ENCODE results near the gene ETV3.

Gene ETV3

DNA sequence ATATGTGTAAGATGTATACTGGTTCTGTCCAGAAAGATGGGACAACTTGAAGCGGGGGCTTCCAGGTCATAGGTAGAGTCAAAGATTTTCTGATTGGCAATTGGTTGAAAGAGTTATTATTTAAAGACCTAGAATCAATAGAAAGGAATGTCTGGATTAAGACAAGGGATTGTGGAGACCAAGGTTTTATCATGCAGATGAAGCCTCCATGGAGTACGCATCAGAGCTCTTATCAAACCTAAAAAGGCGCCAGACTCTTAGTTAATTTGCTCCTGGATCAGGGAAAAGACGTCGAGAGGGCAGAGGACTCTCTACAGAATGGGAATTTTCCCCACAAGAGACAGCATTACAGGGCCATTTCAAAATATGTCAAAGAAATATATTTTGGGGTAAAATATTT lies 23.7 kb upstream of the ETV3 start:
- peak overlapping the region; percentile 36 for H3K27ac ChIP-seq (ENCODE audit: low read depth, low read length)
- no peaks in the 10 kb centered on the region for H3K27me3 ChIP-seq (ENCODE audit: control insufficient read depth, insufficient read depth, low read length)
- peaks cover 45% of the 10 kb centered on the region for H3K4me1 ChIP-seq (ENCODE audit: control insufficient read depth, insufficient read depth, low read length)
- H3K9ac ChIP-seq (ENCODE audit: low read length), result peak overlapping the region; percentile 25
- H3K36me3 ChIP-seq (ENCODE audit: control insufficient read depth, insufficient read depth, low read length), result no peaks in the 10 kb centered on the region
- H3K4me3 ChIP-seq (ENCODE audit: low read depth, low read length), result no peak overlapping the region; the same call in 1 of the 2 replicates
- H3K9me3 ChIP-seq (ENCODE audit: control insufficient read depth, insufficient read depth, low read depth, low read length), result no peaks in the 10 kb centered on the region

GRCh38 chr1:157158967-157159366 lies 20.8 kb upstream of the ETV3 start:
- peaks cover 67% of the 10 kb centered on the region for H3K4me1 ChIP-seq (ENCODE audit: control insufficient read depth, insufficient read depth, low read length)
- no peak overlapping the region for H3K9ac ChIP-seq (ENCODE audit: low read length)
- H3K9me3 ChIP-seq (ENCODE audit: control insufficient read depth, insufficient read depth, low read depth, low read length), result no peaks in the 10 kb centered on the region
- H3K4me3 ChIP-seq (ENCODE audit: low read depth, low read length), result no peak overlapping the region
- H3K27me3 ChIP-seq (ENCODE audit: control insufficient read depth, insufficient read depth, low read length), result no peaks in the 10 kb centered on the region
- H3K36me3 ChIP-seq (ENCODE audit: control insufficient read depth, insufficient read depth, low read length), result no peaks in the 10 kb centered on the region
- H3K27ac ChIP-seq (ENCODE audit: low read depth, low read length), result no peak overlapping the region

- Histone ChIP-seq H3K4me3 (ENCODE audit: low read depth, low read length) (no peak overlapping the region), H3K9me3 (ENCODE audit: control insufficient read depth, insufficient read depth, low read depth, low read length) (no peaks in the 10 kb centered on the region), H3K36me3 (ENCODE audit: control insufficient read depth, insufficient read depth, low read length) (no peaks in the 10 kb centered on the region), H3K9ac (ENCODE audit: low read length) (peak overlapping the region; percentile 31), H3K27ac (ENCODE audit: low read depth, low read length) (no peak overlapping the region), H3K27me3 (ENCODE audit: control insufficient read depth, insufficient read depth, low read length) (no peaks in the 10 kb centered on the region), H3K4me1 (ENCODE audit: control insufficient read depth, insufficient read depth, low read length) (peaks cover 59% of the 10 kb centered on the region)
Observed at GRCh38 chr1:157157501-157158190, 19.5 kb upstream of the ETV3 start.

DNA sequence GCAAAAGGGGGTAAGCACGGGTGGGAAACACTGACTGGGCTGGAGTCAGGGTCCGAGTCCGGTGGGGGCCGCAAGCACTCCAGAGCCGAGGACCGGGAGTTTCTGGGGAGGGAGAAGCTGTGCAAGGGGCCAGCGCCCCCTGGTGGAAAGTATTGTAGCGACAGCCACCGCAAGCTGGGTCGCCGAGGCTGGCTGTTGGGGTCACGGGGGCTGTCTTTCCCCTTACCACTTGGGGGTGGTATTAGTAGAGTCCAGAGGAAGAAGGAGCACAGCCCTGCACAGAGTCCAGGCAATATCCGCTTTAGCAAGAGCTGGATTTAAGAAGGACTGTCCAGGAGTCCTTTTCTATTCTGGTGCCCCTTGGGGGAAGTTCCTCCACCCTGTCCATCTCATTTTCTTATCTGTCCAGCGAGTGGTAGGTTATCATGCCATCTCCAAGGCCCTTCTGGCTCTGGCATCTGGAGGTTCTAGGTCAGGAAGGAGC lies 17.9 kb upstream of the ETV3 start:
- H3K9me3 ChIP-seq (ENCODE audit: control insufficient read depth, insufficient read depth, low read depth, low read length), result no peaks in the 10 kb centered on the region
- peak overlapping the region; percentile 39; the same call in 1 of the 2 replicates for H3K27ac ChIP-seq (ENCODE audit: low read depth, low read length)
- peak overlapping the region; percentile 37; the same call in 1 of the 2 replicates for H3K4me3 ChIP-seq (ENCODE audit: low read depth, low read length)
- H3K27me3 ChIP-seq (ENCODE audit: control insufficient read depth, insufficient read depth, low read length), result no peaks in the 10 kb centered on the region
- peaks cover 43% of the 10 kb centered on the region for H3K4me1 ChIP-seq (ENCODE audit: control insufficient read depth, insufficient read depth, low read length)
- H3K36me3 ChIP-seq (ENCODE audit: control insufficient read depth, insufficient read depth, low read length), result no peaks in the 10 kb centered on the region
- H3K9ac ChIP-seq (ENCODE audit: low read length), result peak overlapping the region; percentile 70

DNA sequence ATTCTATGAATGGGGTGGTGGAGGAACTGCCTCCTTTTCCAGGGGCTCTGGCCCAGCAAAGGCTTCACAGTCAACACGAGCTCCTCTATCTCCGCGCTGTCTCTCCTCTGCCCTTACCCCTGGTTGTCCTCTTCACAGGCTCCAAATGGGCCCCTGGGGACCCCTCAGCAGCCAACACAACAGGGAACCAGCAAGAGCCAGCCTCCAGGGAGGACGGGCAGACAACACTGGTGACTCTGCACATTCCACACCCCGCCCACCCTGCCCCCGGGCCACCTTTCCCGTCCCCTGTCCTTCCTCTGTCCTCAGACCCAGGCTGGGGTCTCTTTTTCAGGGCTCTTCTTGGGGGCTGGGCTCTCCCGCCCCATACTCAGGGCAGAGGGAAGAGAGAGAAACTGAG lies 17.5 kb upstream of the ETV3 start:
- Histone ChIP-seq H3K27ac (ENCODE audit: low read depth, low read length) (peak overlapping the region; percentile 39; the same call in 1 of the 2 replicates), H3K9ac (ENCODE audit: low read length) (peak overlapping the region; percentile 70), H3K4me1 (ENCODE audit: control insufficient read depth, insufficient read depth, low read length) (peaks cover 39% of the 10 kb centered on the region), H3K27me3 (ENCODE audit: control insufficient read depth, insufficient read depth, low read length) (no peaks in the 10 kb centered on the region), H3K9me3 (ENCODE audit: control insufficient read depth, insufficient read depth, low read depth, low read length) (no peaks in the 10 kb centered on the region), H3K36me3 (ENCODE audit: control insufficient read depth, insufficient read depth, low read length) (no peaks in the 10 kb centered on the region), H3K4me3 (ENCODE audit: low read depth, low read length) (peak overlapping the region; percentile 37; the same call in 1 of the 2 replicates)

DNA sequence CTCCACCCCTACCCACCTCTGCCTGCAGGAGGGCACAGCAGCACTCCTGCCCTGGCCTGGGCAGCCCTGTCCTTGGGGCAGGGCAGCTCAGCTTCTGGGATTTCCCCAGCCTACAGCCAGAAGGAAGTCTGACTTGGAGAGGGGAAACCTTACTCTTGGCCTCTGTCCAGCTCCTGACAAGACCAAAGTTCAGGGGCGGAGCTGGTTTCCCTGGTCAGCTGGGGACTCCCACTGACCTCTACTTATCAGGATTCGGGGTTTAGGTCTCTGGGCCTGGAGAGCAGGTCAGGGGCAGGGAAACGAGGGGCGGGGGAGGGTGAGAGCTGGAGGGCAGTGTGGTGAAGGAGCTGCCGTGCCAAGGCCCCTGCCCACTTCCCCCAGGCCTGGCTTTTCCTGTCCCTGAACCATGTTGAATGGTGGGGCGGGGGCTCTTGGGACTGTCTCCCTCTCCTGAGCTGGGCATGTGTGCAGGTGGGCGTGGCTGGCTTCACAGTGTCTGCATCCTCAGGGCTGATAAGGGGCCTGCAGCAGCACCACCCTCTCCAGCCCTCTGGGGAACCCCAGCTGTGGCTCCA lies 16.8 kb upstream of the ETV3 start:
- no peaks in the 10 kb centered on the region for H3K36me3 ChIP-seq (ENCODE audit: control insufficient read depth, insufficient read depth, low read length)
- no peak overlapping the region for H3K4me3 ChIP-seq (ENCODE audit: low read depth, low read length)
- peaks cover 38% of the 10 kb centered on the region for H3K4me1 ChIP-seq (ENCODE audit: control insufficient read depth, insufficient read depth, low read length)
- no peaks in the 10 kb centered on the region for H3K9me3 ChIP-seq (ENCODE audit: control insufficient read depth, insufficient read depth, low read depth, low read length)
- H3K9ac ChIP-seq (ENCODE audit: low read length), result no peak overlapping the region
- no peaks in the 10 kb centered on the region for H3K27me3 ChIP-seq (ENCODE audit: control insufficient read depth, insufficient read depth, low read length)
- H3K27ac ChIP-seq (ENCODE audit: low read depth, low read length), result no peak overlapping the region

- no peaks in the 10 kb centered on the region for H3K9me3 ChIP-seq (ENCODE audit: control insufficient read depth, insufficient read depth, low read depth, low read length)
- H3K9ac ChIP-seq (ENCODE audit: low read length), result no peak overlapping the region
- H3K36me3 ChIP-seq (ENCODE audit: control insufficient read depth, insufficient read depth, low read length), result no peaks in the 10 kb centered on the region
- H3K4me1 ChIP-seq (ENCODE audit: control insufficient read depth, insufficient read depth, low read length), result peaks cover 38% of the 10 kb centered on the region
- H3K27ac ChIP-seq (ENCODE audit: low read depth, low read length), result no peak overlapping the region
- H3K4me3 ChIP-seq (ENCODE audit: low read depth, low read length), result no peak overlapping the region
- no peaks in the 10 kb centered on the region for H3K27me3 ChIP-seq (ENCODE audit: control insufficient read depth, insufficient read depth, low read length)
Observed at GRCh38 chr1:157154291-157154690, 16.1 kb upstream of the ETV3 start.

GRCh38 chr1:157153746-157154145 lies 15.6 kb upstream of the ETV3 start:
- H3K9me3 ChIP-seq (ENCODE audit: control insufficient read depth, insufficient read depth, low read depth, low read length), result no peaks in the 10 kb centered on the region
- no peak overlapping the region for H3K9ac ChIP-seq (ENCODE audit: low read length)
- H3K27me3 ChIP-seq (ENCODE audit: control insufficient read depth, insufficient read depth, low read length), result no peaks in the 10 kb centered on the region
- H3K4me3 ChIP-seq (ENCODE audit: low read depth, low read length), result no peak overlapping the region
- no peak overlapping the region for H3K27ac ChIP-seq (ENCODE audit: low read depth, low read length)
- H3K36me3 ChIP-seq (ENCODE audit: control insufficient read depth, insufficient read depth, low read length), result no peaks in the 10 kb centered on the region
- peaks cover 38% of the 10 kb centered on the region for H3K4me1 ChIP-seq (ENCODE audit: control insufficient read depth, insufficient read depth, low read length)

DNA sequence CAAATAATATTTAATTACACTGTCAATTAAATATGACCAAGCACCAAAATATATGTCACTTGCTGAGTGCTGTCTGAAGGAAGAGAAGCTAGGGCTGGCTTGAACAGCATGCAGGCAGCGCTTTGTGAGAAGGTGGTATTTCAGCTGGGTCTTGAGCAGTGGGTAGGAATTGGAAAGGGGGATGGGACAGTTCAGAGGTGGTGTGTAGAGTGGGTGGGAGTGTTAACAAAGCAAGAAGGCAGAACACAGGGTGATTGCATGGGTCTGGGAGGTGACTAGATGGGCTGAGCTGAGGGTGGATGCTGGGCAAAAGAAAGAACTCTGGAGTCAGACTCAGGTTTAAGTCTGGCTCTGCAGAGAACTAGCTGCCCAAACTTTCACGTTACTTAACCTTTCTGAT lies 14.3 kb upstream of the ETV3 start:
- Histone ChIP-seq H3K27me3 (ENCODE audit: control insufficient read depth, insufficient read depth, low read length) (no peaks in the 10 kb centered on the region), H3K4me3 (ENCODE audit: low read depth, low read length) (no peak overlapping the region), H3K9ac (ENCODE audit: low read length) (no peak overlapping the region), H3K4me1 (ENCODE audit: control insufficient read depth, insufficient read depth, low read length) (peaks cover 36% of the 10 kb centered on the region), H3K9me3 (ENCODE audit: control insufficient read depth, insufficient read depth, low read depth, low read length) (no peaks in the 10 kb centered on the region), H3K27ac (ENCODE audit: low read depth, low read length) (no peak overlapping the region), H3K36me3 (ENCODE audit: control insufficient read depth, insufficient read depth, low read length) (no peaks in the 10 kb centered on the region)

DNA sequence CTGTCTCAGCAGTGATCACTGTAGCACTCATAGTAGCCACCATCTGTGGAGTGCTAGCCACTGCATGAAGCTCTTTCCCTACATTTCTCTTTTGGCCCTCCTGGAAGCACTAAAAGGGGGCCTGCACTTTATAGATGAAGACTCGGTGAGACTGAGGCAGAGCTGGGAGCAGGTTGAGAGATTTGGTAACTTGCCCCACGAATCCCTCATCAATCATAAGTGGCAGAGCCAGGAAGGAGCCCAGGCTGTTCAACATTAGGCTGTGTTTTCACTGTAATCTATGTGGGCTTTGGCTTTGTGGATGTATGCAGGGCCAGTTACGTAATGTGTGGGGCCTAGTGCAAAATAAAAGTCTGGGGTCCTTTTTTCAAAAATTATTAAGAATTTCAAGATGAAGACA lies 13.3 kb upstream of the ETV3 start:
- H3K27me3 ChIP-seq (ENCODE audit: control insufficient read depth, insufficient read depth, low read length), result no peaks in the 10 kb centered on the region
- H3K4me3 ChIP-seq (ENCODE audit: low read depth, low read length), result no peak overlapping the region
- peaks cover 29% of the 10 kb centered on the region for H3K4me1 ChIP-seq (ENCODE audit: control insufficient read depth, insufficient read depth, low read length)
- no peak overlapping the region for H3K27ac ChIP-seq (ENCODE audit: low read depth, low read length)
- H3K36me3 ChIP-seq (ENCODE audit: control insufficient read depth, insufficient read depth, low read length), result no peaks in the 10 kb centered on the region
- H3K9me3 ChIP-seq (ENCODE audit: control insufficient read depth, insufficient read depth, low read depth, low read length), result no peaks in the 10 kb centered on the region
- no peak overlapping the region for H3K9ac ChIP-seq (ENCODE audit: low read length)

GRCh38 chr1:157151073-157151472 lies 12.9 kb upstream of the ETV3 start:
- H3K4me3 ChIP-seq (ENCODE audit: low read depth, low read length), result no peak overlapping the region
- no peaks in the 10 kb centered on the region for H3K27me3 ChIP-seq (ENCODE audit: control insufficient read depth, insufficient read depth, low read length)

More at GRCh38 chr1:157151073-157151472, 12.9 kb upstream of the ETV3 start:
- Histone ChIP-seq H3K9me3 (ENCODE audit: control insufficient read depth, insufficient read depth, low read depth, low read length) (no peaks in the 10 kb centered on the region), H3K36me3 (ENCODE audit: control insufficient read depth, insufficient read depth, low read length) (no peaks in the 10 kb centered on the region), H3K9ac (ENCODE audit: low read length) (no peak overlapping the region), H3K4me1 (ENCODE audit: control insufficient read depth, insufficient read depth, low read length) (peaks cover 25% of the 10 kb centered on the region), H3K27ac (ENCODE audit: low read depth, low read length) (no peak overlapping the region)

All from HUES6 (cell line).